Subcutaneous adipose tissue (tissue), 4 donors: ENCODE data around the gene GPC6. TPM values are rescaled to one million over a fixed set of nuclear protein-coding genes. Genes with fewer than 3 reads are reported as not detected.

Experiments used
- CTCF ChIP-seq: fragments of 450-650 bp; IDR thresholded peaks from one replicate; pipeline ENCODE4 v1.5.1; 2016; ENCODE audit warnings: low read depth, mild to moderate bottlenecking, control low read depth, antibody characterized with exemption, moderate library complexity
- total RNA-seq, 4 donors: library from RNA; depleted of rRNA; stranded (reverse); fragments of >200 nt; gene quantifications; one replicate each; pipeline ENCODE4 v1.1.0, GENCODE V29; 2016

The GPC6 gene
- total RNA-seq, 4 donors from 2014 or later, result 16.2 to 30.6 (median 26.9) TPM

- no peak for TF ChIP-seq CTCF
Observed at GRCh38 chr13:93848247-93848646, 621.6 kb downstream of the GPC6 start.

GRCh38 chr13:93851236-93851635 lies 624.6 kb downstream of the GPC6 start:
- no peak for TF ChIP-seq CTCF

- no peak for TF ChIP-seq CTCF
Observed at GRCh38 chr13:93853912-93854311, 627.3 kb downstream of the GPC6 start.

GRCh38 chr13:93857126-93857525 lies 630.5 kb downstream of the GPC6 start:
- TF ChIP-seq CTCF, result no peak

GRCh38 chr13:93859716-93860115 lies 633.1 kb downstream of the GPC6 start:
- TF ChIP-seq CTCF, result no peak

- no peak for TF ChIP-seq CTCF
Observed at GRCh38 chr13:93861818-93862217, 635.2 kb downstream of the GPC6 start.

- TF ChIP-seq CTCF, result no peak
Observed at GRCh38 chr13:93862259-93862658, 635.7 kb downstream of the GPC6 start.
